Measurements from ENCODE around the gene CADPS2.

CADPS2 gene

GRCh38 chr7:122363144-122363543 lies 523.1 kb downstream of the CADPS2 start:
- no peak for DNase-seq (ENCODE audit: low read depth)
- H3K4me3 ChIP-seq (ENCODE audit: low read length): no peak overlapping the region
- no peak for TF ChIP-seq CTCF (IDR thresholded peaks at IDR 0.05; ENCODE audit: insufficient read depth, low read depth, low read length, missing control alignments)

- TF ChIP-seq CTCF (IDR thresholded peaks at IDR 0.05; ENCODE audit: insufficient read depth, low read depth, low read length, missing control alignments): no peak
- no peak overlapping the region for H3K4me3 ChIP-seq (ENCODE audit: low read length)
- no peak for DNase-seq (ENCODE audit: low read depth)
These were observed 523.8 kb downstream of the CADPS2 start for GRCh38 chr7:122362473-122362872.

- no peak overlapping the region for H3K4me3 ChIP-seq (ENCODE audit: low read length)
- no peak for DNase-seq (ENCODE audit: low read depth)
- no peak for TF ChIP-seq CTCF (IDR thresholded peaks at IDR 0.05; ENCODE audit: insufficient read depth, low read depth, low read length, missing control alignments)
These were observed 531.6 kb downstream of the CADPS2 start for GRCh38 chr7:122354656-122355055.

- no peak for TF ChIP-seq CTCF (IDR thresholded peaks at IDR 0.05; ENCODE audit: insufficient read depth, low read depth, low read length, missing control alignments)
- H3K4me3 ChIP-seq (ENCODE audit: low read length): no peak overlapping the region
- no peak for DNase-seq (ENCODE audit: low read depth)
These were observed 533.8 kb downstream of the CADPS2 start for GRCh38 chr7:122352454-122352853.

GRCh38 chr7:122350701-122351100 lies 535.6 kb downstream of the CADPS2 start:
- TF ChIP-seq CTCF (IDR thresholded peaks at IDR 0.05; ENCODE audit: insufficient read depth, low read depth, low read length, missing control alignments): no peak
- DNase-seq (ENCODE audit: low read depth): no peak
- no peak overlapping the region for H3K4me3 ChIP-seq (ENCODE audit: low read length)

- no peak for TF ChIP-seq CTCF (IDR thresholded peaks at IDR 0.05; ENCODE audit: insufficient read depth, low read depth, low read length, missing control alignments)
- DNase-seq (ENCODE audit: low read depth): no peak
These were observed 542.0 kb downstream of the CADPS2 start for GRCh38 chr7:122344303-122344620.

GRCh38 chr7:122343601-122344302 lies 542.5 kb downstream of the CADPS2 start:
- TF ChIP-seq CTCF (IDR thresholded peaks at IDR 0.05; ENCODE audit: insufficient read depth, low read depth, low read length, missing control alignments): no peak
- no peak for DNase-seq (ENCODE audit: low read depth)
- no peak overlapping the region for H3K4me3 ChIP-seq (ENCODE audit: low read length)

More at GRCh38 chr7:122344303-122344620, 542.0 kb downstream of the CADPS2 start:
- no peak overlapping the region for H3K4me3 ChIP-seq (ENCODE audit: low read length)

Measured in epithelial cell of esophagus (primary cell).